HG02938 (cell line): ENCODE measurements around the gene EFR3B.

Experiments
- ATAC-seq: cut with Tn5 transposase; IDR thresholded peaks from one replicate; pipeline ENCODE4 v1.9.1; 2021; ENCODE audit warnings: mild to moderate bottlenecking, moderate library complexity; ENCODE audit not compliant: unreplicated experiment

The EFR3B gene

DNA sequence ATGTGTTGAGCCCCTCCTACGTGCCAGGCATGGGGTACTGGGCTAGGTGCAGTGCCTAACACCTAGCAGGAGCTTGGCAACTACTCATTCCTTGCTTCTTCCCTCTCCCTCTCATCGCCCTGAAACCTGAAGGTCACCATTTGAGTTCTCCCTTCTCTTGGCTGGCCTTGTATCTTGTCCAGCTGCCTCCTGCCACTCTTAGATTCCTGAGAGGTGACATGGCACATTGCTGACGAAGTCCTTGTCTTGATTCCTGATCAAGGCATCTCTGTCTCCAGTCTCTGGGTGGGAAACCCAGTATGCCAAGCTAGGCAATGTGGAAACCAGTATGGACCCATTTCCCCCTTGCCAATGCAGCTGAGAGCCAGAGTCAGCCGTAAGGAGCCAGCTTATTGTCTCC is 9.0 kb upstream of the EFR3B start:
- ATAC-seq = no peak

DNA sequence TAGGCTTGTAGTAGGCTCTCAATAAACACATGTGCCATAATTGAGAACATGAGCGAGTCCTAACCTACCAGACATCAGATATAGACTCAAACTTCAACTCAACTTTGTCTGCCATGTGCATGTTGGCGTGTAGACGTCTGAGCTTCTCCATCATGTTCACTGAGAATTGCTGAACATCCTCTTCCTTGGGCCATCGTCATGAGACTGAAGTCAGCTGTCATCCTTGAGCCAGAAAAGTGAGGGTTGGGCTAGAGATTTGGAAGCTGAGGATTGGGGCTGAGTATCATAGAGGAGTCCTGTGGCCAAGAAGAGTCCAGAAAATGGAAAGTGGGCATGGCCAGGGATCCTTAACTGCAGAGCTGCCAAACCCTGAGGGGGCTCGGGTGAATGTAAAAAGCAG is 7.8 kb upstream of the EFR3B start:
- no peak for ATAC-seq

DNA sequence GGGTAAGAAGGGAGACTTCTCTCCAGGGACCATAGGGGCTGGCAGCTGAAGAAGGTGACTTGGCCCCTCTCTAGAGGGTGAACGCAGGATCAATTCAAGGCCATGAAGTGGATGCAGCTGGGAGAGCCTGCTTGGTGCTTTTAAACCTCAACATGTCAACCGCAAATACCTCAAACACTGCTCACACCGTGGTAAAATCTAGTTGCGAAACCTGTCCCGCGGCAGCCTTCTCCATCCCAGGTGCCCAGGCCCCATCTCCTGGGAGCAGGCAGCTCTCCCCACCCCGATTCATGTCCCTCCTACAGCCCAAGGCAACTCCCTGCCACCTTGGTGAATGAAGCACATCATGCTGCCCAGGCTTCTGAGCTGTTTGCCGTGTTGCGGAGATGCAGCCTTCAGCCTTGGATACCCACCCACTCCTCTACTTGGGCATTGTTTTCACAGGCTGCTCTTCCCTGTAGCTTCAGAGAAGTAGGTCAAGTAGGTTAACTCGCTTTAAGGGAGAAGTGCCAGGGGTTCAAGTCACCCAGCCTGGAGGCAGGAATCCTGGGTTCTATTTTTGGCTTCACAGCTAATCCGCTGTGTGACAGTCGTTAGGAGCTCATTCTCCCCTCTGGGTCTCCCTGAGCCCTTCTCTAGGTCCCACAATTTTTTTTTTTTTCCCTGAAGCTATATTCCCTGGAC is 6.2 kb upstream of the EFR3B start:
- no peak for ATAC-seq

DNA sequence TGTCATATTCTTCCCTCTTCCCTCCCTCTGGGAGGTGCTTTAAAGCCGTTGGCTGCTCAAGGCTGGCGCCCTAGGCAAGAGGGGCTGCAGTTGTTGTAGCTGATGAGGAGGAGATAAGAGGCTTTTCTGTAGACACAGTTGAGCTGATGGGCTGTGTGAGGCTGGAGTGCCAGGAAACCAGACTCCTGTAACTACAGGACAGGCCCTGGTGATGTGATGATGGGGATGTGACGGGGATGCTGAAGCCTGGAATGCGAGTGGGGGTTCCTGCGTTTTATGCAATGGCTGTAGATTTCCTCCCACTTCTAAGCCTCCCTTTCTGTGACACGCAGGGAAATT is 5.7 kb upstream of the EFR3B start:
- ATAC-seq = no peak

DNA sequence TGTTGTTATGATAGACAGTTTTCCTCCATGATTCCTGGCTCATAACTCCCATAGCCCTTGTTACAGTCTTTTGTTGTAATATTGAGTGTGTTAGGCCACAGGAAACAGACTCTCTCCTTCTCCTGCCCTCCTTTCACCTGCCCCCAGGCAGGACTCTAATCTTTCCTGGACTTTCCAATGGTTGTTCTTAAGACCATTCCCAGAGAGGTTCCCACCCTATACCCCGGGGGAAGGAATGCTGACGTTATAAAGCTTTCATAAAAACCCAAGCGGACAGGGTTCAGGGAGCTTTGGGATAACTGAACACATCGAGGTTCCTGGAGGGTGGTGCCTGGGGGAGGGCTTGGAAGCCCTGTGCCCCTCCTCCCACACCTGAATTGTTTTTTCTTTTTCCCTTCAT is 2.8 kb upstream of the EFR3B start:
- no peak for ATAC-seq

DNA sequence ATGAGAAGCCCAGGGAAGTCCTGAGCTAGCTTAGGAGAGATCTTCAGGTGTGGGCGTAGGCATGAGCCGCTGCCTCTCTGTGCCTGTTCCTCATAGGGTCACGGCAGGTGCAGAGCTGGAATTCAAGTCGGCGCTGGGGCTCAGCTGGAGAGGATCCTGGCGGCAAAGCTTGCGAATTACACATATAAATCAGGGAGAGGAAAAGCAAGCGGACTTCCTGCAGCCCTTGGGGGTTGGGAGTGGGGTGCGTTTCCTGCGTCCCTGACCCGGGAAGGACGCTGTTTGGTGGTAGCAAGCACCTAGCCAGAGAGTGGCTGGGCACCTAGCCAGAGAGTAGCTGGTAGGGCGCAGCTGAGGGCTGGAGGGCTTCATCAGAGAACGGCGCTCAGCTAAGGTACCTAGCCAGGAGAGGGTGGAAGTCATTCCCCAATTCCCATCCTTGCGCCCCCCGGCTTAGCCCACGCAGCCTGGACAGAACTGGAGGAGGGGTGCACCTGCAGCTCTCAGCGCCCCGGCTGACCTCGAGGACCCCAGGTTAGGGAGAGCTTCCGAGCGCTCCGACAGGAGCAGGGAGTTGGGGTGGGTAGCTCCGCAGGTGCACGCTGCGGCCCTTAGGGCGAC is 459 bp upstream of the EFR3B start:
- ATAC-seq = peak; percentile 6

DNA sequence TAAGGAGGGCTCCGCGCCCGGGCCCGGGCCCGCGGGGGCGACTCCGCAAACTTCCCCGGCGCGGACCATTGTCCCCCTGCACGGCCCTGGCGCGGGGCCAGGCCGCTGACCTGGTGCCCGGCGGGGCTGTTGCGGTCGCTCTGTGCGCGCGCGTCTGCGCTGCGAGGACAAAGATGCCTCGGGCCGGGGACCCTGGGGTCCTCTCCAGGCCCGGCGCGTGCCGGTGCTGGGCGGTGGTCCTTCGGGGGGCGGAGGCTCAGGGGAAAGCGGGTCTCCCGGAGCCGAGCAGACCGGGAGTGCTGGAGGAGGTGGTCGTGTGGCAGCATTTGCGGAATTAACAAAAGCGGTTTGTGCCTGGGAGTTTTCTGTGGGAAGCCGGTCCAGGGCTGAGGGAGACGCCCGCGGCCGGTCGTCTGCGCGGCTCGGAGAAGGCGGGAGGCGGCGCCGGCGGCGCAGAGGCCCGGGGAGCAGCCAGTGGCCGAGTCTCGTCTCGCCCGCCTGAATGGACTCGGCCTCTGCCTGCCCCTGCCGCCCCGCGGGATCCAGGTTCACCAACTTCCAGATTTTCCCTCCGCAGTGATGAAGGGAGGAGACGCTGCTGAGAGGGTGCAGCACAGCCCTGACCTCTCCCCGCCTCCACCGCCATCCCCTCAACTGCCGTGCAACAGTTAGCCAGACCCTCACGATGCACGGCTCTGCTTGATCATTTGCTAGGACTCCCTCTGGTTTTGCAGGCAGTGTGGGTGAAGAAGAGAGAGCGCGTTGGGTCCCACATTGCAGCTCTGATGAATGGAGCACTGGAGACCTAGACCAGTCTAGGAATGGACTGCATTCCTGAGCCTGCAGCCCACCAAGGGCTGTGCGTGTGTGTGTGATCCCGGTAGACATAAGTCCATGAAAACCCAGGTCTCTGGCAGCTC is 705 bp downstream of the EFR3B start:
- ATAC-seq = no peak

DNA sequence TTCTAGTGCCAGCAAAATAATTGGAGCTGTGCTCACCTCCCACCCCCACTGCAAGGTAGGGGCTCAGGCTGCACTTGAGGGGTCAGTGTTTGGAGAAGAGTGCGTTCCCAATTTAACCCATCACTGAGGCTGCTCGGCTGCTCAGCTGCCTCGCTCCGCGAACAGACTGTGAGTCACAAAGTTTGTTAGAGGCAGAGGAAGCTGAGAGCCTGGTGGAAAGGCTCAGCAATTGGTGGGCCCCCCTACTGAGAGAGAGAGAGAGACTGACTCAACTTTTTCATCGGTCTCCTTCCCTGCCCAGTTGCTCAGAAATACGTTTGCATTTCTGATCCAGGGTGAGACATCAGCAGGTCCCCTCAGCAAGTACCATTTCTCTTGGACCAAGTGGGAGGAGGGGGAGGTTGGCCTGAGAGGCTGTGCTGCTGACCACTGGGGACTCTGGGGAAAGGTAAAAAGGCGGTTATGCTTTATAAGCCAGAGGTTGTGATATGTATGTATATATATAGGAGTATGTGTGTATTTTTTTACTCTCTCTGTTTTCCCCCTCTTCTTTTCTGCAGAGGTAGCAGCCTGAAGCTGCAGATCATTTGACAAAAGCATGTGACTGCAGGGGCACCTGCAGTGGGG is 1.5 kb downstream of the EFR3B start:
- no peak for ATAC-seq

DNA sequence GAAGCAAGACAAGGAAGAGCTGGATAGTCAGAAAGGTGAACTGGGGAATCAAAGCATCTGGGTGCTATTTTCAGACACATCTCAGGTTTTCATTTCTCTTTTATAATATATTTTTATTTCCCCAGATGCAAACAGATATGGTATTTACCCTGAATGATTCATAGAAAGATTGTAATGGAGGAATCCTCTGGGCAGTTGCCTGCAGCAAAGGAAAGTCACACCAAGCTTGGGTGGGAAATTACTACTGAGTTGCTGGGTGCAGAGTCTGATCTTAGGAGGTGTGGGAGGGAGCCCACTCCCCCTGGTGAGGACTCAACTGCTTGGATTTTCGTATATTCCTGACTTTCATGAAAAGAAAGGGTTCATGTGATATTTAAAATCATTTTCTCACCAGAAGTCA is 2.1 kb downstream of the EFR3B start:
- no peak for ATAC-seq

DNA sequence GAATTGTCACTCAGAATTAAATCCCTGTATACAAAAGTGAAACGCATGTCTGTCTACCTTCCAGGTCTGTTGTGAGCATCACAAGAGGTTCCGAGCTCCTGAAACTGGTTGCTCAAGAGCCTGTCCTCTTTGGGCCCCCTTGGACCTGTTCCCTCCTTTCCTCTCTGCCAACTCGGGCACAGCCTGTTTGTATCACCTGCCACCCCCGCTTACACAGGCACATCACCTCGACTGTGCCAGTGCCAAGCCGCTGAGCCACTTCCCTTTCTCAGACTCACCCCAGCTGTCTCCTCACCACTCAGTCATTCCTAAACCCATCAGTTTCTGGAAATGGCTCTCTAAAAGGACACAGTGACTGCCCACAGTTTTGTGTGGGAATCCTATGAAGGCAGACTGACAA is 3.1 kb downstream of the EFR3B start:
- no peak for ATAC-seq

DNA sequence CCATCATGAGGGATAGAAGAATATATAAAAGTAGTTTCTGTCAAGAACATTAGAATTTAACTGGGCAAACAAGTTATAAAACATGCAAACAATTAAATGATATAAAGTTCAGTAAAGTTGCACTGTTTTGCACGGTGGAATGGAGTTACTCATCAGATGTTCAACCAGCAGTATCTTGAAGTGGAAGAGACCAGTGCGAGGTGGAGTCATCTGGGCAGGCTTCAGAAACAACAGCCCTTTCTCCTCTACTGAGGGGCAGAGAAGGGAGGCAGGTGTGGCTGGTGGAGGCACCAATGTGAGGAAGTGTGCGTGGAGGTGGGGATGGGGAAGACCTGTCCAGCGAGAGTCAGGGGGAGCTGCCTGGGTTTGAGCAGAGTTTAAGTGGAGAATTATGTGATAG is 7.5 kb downstream of the EFR3B start:
- no peak for ATAC-seq

DNA sequence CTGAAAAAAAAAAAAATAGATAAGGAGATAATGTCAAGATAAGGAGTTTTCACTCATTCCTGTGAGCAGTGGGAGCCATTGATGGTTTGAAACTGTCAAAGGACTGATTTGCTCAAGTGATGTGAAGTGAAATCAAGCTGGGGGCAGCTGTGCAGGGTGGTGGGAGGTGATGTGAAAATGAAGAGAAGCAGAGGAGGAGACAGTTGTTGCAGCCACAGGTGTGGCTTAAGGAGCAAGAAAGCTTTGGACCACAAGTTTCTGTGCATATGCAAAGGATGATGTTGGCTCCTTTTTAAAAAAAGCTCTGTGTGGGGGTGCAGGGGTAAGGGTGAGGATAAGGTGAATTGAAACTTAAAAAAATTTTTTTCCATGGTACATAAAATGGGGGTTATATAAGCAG is 8.3 kb downstream of the EFR3B start:
- ATAC-seq = no peak

DNA sequence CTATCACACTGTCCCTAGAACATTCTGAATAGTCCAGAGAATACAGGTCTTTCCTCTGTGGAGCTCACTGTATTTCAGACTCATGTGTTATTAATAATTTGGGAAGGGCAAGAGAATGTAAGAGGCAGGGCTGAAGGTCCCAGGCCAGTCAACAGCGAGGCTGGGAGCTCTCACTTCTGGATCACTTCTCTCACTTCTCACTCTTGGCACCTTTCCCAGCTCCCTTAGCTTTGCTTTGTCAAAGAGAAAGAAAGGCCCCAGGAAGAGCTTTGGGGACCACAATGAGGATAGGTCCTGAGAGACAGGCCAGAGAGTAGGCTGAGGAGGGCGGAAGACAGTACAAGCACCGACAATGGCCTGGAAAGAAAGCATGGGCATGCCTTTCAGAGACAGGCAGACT is 11.2 kb downstream of the EFR3B start:
- no peak for ATAC-seq

DNA sequence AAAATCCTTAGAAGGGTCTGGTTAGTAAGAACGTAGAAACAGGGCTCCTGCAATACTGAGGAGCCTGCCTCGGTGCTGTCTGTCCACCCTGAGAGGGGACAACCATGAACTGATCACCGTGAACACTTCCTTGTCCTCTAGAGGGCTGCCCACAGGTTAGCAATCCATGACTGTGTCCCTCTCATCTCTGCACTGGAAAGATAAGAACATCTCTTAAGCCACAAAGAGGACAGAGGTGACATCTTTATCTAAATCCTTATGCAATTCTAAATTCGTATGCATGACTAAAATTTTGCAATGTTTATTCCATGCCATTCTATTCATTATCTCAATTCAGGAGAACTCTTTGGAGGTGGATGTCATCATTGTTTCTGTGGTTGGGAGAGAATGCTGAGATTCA is 12.8 kb downstream of the EFR3B start:
- no peak for ATAC-seq

DNA sequence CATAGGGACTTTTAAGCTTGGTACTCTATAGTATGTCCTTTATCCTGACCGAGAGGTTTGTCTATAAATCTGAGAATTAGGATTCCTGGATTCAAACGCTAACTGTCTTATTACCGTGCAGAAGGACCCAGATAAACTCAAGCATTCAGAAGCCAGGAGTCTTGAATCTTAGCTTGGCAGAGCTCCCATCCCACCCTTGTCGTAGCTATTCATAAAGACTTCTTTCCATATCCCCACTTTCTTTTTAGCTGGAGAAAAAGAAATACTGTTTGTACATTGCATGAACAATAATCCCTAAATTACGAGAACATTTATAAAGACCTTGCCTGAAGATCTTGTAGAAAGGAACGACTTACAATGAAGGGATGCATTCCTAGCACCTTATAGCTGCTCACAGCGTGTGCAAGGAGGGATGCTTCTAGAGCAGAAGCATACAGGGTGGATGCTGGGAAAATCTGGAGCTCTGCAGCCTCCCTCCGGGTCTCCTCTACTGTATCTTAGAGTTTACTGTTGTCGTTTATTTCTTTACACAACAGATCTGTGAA is 13.6 kb downstream of the EFR3B start:
- ATAC-seq = no peak

DNA sequence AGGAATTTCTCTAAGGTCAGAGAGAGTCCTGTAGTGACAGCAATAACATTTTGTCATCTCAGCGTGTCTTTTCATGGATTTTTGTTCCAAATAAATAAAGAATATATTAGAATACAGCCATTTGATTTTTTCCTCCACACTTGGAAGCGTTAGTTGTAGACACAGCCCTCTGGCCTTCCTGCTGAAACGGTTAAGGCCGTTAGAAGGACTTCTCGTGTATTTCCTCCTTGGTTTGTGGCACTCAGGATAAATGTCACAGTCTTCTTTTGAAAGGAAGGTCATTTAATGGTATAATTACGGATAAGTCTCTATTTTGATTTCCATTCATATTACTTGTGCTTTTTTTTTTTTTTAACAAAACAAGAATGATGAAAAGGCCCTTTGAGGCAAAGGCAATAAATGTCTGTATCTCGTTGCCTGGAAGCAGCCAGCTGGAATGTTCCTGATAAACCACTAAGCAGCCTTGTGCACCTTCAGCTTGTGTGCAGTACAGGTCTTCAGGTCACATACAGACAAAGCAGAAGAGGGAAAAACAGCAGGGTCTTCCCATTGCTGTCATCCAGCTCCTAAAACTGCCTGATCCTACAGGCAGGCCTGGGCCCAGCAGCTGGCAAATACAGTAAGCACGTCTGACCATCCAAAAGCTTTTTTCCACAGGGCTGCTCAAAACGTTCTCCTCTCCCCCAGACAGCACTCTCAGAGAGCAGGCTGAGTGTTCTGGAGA is 14.4 kb downstream of the EFR3B start:
- no peak for ATAC-seq

DNA sequence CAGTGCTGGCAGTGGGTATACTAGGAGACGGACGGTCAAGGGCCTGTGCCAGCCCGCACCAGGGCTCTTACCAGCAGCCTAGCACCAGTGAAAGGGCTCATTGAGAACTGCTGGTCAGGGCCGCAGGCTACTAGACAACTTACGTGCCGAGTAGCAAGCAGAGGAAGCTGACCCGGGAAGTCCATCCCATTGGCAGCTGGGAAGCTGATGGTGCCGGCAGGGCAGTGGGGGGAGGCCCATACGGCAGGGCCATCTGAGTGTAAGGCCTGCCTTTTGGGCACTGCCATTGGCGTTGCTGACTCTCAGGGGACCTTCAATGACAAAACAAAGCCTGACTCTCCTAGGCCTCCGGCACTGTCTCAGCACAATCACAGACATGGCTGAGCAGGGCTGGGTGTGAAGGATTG is 20.6 kb downstream of the EFR3B start:
- ATAC-seq = no peak

DNA sequence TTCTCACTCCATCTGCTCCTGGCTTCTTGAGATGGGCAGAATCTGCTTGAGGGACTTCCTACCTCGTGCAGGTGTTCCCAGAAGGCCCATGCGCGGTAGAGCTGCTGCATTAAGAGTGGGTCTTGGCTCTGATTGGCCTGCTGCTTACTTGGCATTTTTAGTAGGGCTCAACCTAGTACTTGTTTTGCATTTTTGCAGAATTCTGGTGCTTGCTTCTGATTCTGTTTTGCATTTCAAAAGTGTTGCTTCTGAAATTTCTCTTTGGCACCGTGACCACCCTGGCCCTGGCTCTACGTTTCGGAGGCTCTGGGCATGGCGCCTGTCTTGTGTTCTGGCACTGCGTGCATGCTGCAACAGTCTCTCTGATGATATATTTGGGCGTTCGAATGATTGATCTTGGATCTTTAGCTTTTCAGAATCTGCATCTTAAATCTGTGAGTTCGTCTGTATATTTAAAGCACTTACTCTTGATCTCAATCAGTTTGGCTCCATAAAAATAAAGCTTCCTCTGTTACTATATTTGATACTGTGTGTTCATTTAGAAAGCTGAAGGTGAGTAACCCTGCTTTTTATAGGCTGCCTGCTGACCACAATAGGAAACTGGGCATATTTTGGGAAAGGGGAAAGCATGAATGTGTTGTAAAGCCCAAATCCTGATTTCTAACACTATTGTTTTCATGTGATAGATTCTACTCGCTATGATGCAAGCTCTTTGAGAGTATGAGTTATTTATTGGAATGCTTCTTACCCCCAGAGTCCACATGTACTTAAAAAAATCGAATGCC is 22.2 kb downstream of the EFR3B start:
- ATAC-seq = no peak

DNA sequence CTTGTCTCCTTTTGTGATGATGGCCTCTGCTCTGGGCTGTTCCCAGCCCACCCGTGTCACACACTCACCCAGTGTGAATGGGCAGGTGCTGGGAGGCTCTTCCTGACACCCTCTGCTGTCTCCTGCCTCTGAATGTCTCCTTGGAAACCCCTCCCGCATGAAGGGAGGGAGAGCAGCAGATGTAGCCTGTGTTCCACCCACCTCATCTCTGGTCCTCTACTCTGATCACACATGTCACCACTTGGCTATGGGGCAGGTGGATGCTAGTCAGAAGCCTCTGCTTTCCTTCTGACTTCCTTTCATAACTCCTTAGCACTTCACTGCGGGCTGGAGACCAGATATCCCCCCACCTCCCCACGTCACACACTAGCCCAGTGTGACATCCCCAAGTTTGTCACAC is 23.9 kb downstream of the EFR3B start:
- no peak for ATAC-seq

DNA sequence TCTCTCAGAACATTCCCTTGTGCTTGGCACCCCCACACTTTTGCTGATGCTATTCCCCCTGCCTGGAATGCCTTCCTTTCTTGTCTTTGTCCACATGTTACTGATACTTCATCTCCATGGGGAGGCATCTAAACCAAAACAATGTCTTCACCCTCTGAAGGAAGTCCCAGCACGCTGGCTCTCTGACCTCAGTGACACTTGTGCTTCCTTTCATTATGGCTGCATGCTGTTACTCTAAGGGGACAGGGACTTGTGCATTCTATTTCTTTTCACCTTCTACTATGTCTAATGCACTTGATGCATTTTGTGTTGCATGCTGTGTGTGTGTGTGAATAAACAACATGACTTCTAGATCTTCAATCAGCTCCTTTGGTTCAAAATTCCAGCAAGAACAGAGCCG is 24.6 kb downstream of the EFR3B start:
- ATAC-seq = no peak
